Activated CD4-positive, alpha-beta T cell treated with anti-CD3 and anti-CD28 coated beads, Interleukin-2, amount 10 ng/mL, durations not matched to agents 7 days and 5 days (primary cell): Measurements from ENCODE around the gene ZSWIM3. TPM values are rescaled to one million over a fixed set of nuclear protein-coding genes. Genes with fewer than 3 reads are reported as not detected.
"Not testable (repeated sequence)": the region's sequence is repeated elsewhere in the genome, so short reads cannot be mapped to it uniquely, and the experiment has no call there.

ENCODE experiments used
- CTCF ChIA-PET: fragments of 350-600 bp; sonication (Branson Sonifier 250); formaldehyde crosslinking; loops from one replicate; lab custom pipeline; 2021; ENCODE audit warnings: antibody characterized with exemption; lab: Charles Lee
- POLR2A ChIA-PET: fragments of 350-600 bp; sonication (Branson Sonifier 250); formaldehyde crosslinking; loops from one replicate; lab custom pipeline; 2021; ENCODE audit warnings: antibody characterized with exemption; lab: Charles Lee
- DNase-seq: peaks from one replicate; pipeline ENCODE4 v3.0.0-alpha.2; 2020
- H3K27ac Mint-ChIP-seq: one replicate; pipeline ENCODE4 v1.8.0; 2021; ENCODE audit warnings: mild to moderate bottlenecking, moderate library complexity, mixed read lengths
- H3K27me3 Mint-ChIP-seq: one replicate; pipeline ENCODE4 v1.8.0; 2021; ENCODE audit warnings: mixed read lengths
- H3K36me3 Mint-ChIP-seq: one replicate; pipeline ENCODE4 v1.8.0; 2021; ENCODE audit warnings: low read depth, mixed read lengths
- H3K4me1 Mint-ChIP-seq: one replicate; pipeline ENCODE4 v1.8.0; 2021; ENCODE audit warnings: mixed read lengths
- H3K4me3 Mint-ChIP-seq: one replicate; pipeline ENCODE4 v1.8.0; 2021; ENCODE audit warnings: mild to moderate bottlenecking, moderate library complexity, mixed read lengths
- H3K9me3 Mint-ChIP-seq: one replicate; pipeline ENCODE4 v1.8.0; 2021; ENCODE audit warnings: mixed read lengths
- total RNA-seq, 2 experiments: library from RNA; stranded (reverse); gene quantifications; one replicate each; pipeline ENCODE4 v1.2.3, GENCODE V29; 2021

The ZSWIM3 gene
- total RNA-seq, 2 experiments from 2014 or later = 6.2 to 6.4 TPM

GRCh38 chr20:45822857-45823256, 34.6 kb upstream of the ZSWIM3 start:
- ChIA-PET POLR2A (no interaction called here), CTCF (interaction anchor here (0.7 to 1.0 kb wide), 2 partner anchors 9 to 23 kb away, joined by 3 read pairs; no protein-coding TSS in a partner anchor)
- H3K4me1 Mint-ChIP-seq = peaks cover 19% of the 10 kb centered on the region
- H3K27me3 Mint-ChIP-seq = peaks cover 29% of the 10 kb centered on the region
- H3K4me3 Mint-ChIP-seq = no peak overlapping the region
- no peak for DNase-seq
- peaks cover under 1% of the 10 kb centered on the region for H3K36me3 Mint-ChIP-seq
- H3K27ac Mint-ChIP-seq = no peak overlapping the region
- no peaks in the 10 kb centered on the region for H3K9me3 Mint-ChIP-seq

GRCh38 chr20:45823949-45824835, 33.2 kb upstream of the ZSWIM3 start:
- CTCF ChIA-PET = interaction anchor here (0.8 to 2.3 kb wide), 8 partner anchors 9 to 145 kb away, joined by 3 to 18 read pairs (median 3); no protein-coding TSS in a partner anchor
- Mint-ChIP-seq H3K4me1 (peaks cover 19% of the 10 kb centered on the region), H3K27me3 (peaks cover 29% of the 10 kb centered on the region), H3K9me3 (no peaks in the 10 kb centered on the region), H3K27ac (peak overlapping the region; percentile 51), H3K36me3 (no peaks in the 10 kb centered on the region), H3K4me3 (peak overlapping the region; percentile 60)
- DNase-seq = peak; percentile 64
- POLR2A ChIA-PET = interaction anchor here (1.2 kb wide), 1 partner anchor 191 kb away, joined by 3 read pairs; no protein-coding TSS in a partner anchor

GRCh38 chr20:45826381-45827019, 30.9 kb upstream of the ZSWIM3 start:
- no peak for DNase-seq
- POLR2A ChIA-PET = no interaction called here
- Mint-ChIP-seq H3K36me3 (no peaks in the 10 kb centered on the region), H3K27me3 (peaks cover 32% of the 10 kb centered on the region), H3K4me1 (peaks cover 19% of the 10 kb centered on the region), H3K4me3 (no peak overlapping the region), H3K9me3 (no peaks in the 10 kb centered on the region), H3K27ac (no peak overlapping the region)
- CTCF ChIA-PET = interaction anchor here (1.1 to 1.5 kb wide), 3 partner anchors 13 to 161 kb away, joined by 3 read pairs; no protein-coding TSS in a partner anchor

GRCh38 chr20:45827030-45827652, 30.3 kb upstream of the ZSWIM3 start, which contains the start of gene TNNC2:
Gene TNNC2, minus strand, starts transcription at chr20:45827312. Its CDS starts 64 bp downstream, at chr20:45827248.
- Mint-ChIP-seq H3K27ac (no peak within 1 kb of the TSS), H3K27me3 (peaks cover 28% of the 10 kb centered on the region), H3K4me1 (peaks cover 19% of the 10 kb centered on the region), H3K4me3 (no peak within 1 kb of the TSS), H3K36me3 (no peaks in the 10 kb centered on the region), H3K9me3 (no peaks in the 10 kb centered on the region)
- CTCF ChIA-PET = interaction anchor here (1.0 to 1.5 kb wide), 3 partner anchors 8 to 161 kb away, joined by 3 read pairs; no protein-coding TSS in a partner anchor
- POLR2A ChIA-PET = no interaction called here
- DNase-seq = no peak

GRCh38 chr20:45827712-45828111, 29.7 kb upstream of the ZSWIM3 start:
- ChIA-PET CTCF (interaction anchor here (1.0 kb wide), 1 partner anchor 9 kb away, joined by 3 read pairs; no protein-coding TSS in a partner anchor), POLR2A (no interaction called here)
- no peaks in the 10 kb centered on the region for H3K9me3 Mint-ChIP-seq
- H3K27me3 Mint-ChIP-seq = peaks cover 23% of the 10 kb centered on the region
- H3K4me1 Mint-ChIP-seq = peaks cover 17% of the 10 kb centered on the region
- DNase-seq = no peak
- H3K36me3 Mint-ChIP-seq = no peaks in the 10 kb centered on the region
- H3K27ac Mint-ChIP-seq = no peak overlapping the region
- no peak overlapping the region for H3K4me3 Mint-ChIP-seq

- H3K4me1 Mint-ChIP-seq = peaks cover 16% of the 10 kb centered on the region
- no peaks in the 10 kb centered on the region for H3K9me3 Mint-ChIP-seq
- H3K27ac Mint-ChIP-seq = no peak overlapping the region
- CTCF ChIA-PET = interaction anchor here (0.6 to 0.8 kb wide), 2 partner anchors 15 to 93 kb away, joined by 3 to 5 read pairs; no protein-coding TSS in a partner anchor
- no peaks in the 10 kb centered on the region for H3K36me3 Mint-ChIP-seq
- H3K4me3 Mint-ChIP-seq = no peak overlapping the region
- peaks cover 15% of the 10 kb centered on the region for H3K27me3 Mint-ChIP-seq
- no peak for DNase-seq
- POLR2A ChIA-PET = no interaction called here
These were observed 28.8 kb upstream of the ZSWIM3 start for GRCh38 chr20:45828589-45828988.

GRCh38 chr20:45829673-45830106, 27.7 kb upstream of the ZSWIM3 start:
- H3K27ac Mint-ChIP-seq, DNase-seq, H3K36me3 Mint-ChIP-seq, H3K4me3 Mint-ChIP-seq, POLR2A ChIA-PET, H3K9me3 Mint-ChIP-seq, H3K27me3 Mint-ChIP-seq, H3K4me1 Mint-ChIP-seq: not testable (repeated sequence)
- CTCF ChIA-PET = interaction anchor here (0.8 kb wide), 1 partner anchor 16 kb away, joined by 5 read pairs; no protein-coding TSS in a partner anchor

- H3K36me3 Mint-ChIP-seq = no peaks in the 10 kb centered on the region
- no peak for DNase-seq
- POLR2A ChIA-PET = no interaction called here
These were observed 24.8 kb upstream of the ZSWIM3 start for GRCh38 chr20:45832619-45833018.

GRCh38 chr20:45833030-45833882, 24.2 kb upstream of the ZSWIM3 start, which contains the start of gene SNX21:
Gene SNX21, plus strand, starts transcription at chr20:45833799. Its CDS starts 121 bp downstream, at chr20:45833920.
- peak within 1 kb of the TSS; percentile 52 for H3K27ac Mint-ChIP-seq
- peaks cover 11% of the 10 kb centered on the region for H3K4me1 Mint-ChIP-seq
- H3K36me3 Mint-ChIP-seq = no peaks in the 10 kb centered on the region
- ChIA-PET CTCF (interaction anchor here (1.2 to 1.4 kb wide), 2 partner anchors 9 to 63 kb away, joined by 3 to 5 read pairs; no protein-coding TSS in a partner anchor), POLR2A (interaction anchor here (0.9 kb wide), 1 partner anchor 20 kb away, joined by 4 read pairs; the partner anchor contains the start of gene UBE2C)
- peaks cover 2% of the 10 kb centered on the region for H3K27me3 Mint-ChIP-seq
- H3K4me3 Mint-ChIP-seq = peak within 1 kb of the TSS; percentile 72
- no peaks in the 10 kb centered on the region for H3K9me3 Mint-ChIP-seq
- peak; percentile 18 for DNase-seq

More at GRCh38 chr20:45832619-45833018, 24.8 kb upstream of the ZSWIM3 start:
- H3K9me3 Mint-ChIP-seq = no peaks in the 10 kb centered on the region
- peak overlapping the region; percentile 72 for H3K4me3 Mint-ChIP-seq
- CTCF ChIA-PET = interaction anchor here (0.9 to 1.4 kb wide), 3 partner anchors 8 to 64 kb away, joined by 3 to 5 read pairs (median 3); no protein-coding TSS in a partner anchor
- H3K4me1 Mint-ChIP-seq = peaks cover 11% of the 10 kb centered on the region
- H3K27ac Mint-ChIP-seq = no peak overlapping the region
- peaks cover 2% of the 10 kb centered on the region for H3K27me3 Mint-ChIP-seq

- ChIA-PET CTCF (interaction anchor here (1.4 kb wide), 1 partner anchor 62 kb away, joined by 3 read pairs; no protein-coding TSS in a partner anchor), POLR2A (interaction anchor here (0.9 kb wide), 1 partner anchor 21 kb away, joined by 4 read pairs; the partner anchor contains the start of gene UBE2C)
- H3K36me3 Mint-ChIP-seq = no peaks in the 10 kb centered on the region
- peak; percentile 25 for DNase-seq
- peaks cover 11% of the 10 kb centered on the region for H3K4me1 Mint-ChIP-seq
- peaks cover 2% of the 10 kb centered on the region for H3K27me3 Mint-ChIP-seq
- H3K9me3 Mint-ChIP-seq = no peaks in the 10 kb centered on the region
- peak overlapping the region; percentile 72 for H3K4me3 Mint-ChIP-seq
- no peak overlapping the region for H3K27ac Mint-ChIP-seq
These were observed 23.3 kb upstream of the ZSWIM3 start for GRCh38 chr20:45833883-45834796.
